DOHH2 (cell line): ENCODE data around the gene C19orf33.

ENCODE experiments used
- EZH2phosphoT487 ChIP-seq: fragments of 200-600 bp; sonication (generic); IDR thresholded peaks from 2 replicates; pipeline ENCODE4 v1.6.1; 2017; ENCODE audit warnings: borderline replicate concordance, mild to moderate bottlenecking, antibody characterized with exemption, low read length, moderate library complexity, mixed read lengths
- TF ChIP-seq, protein P1 (sequence below): fragments of 200-600 bp; sonication (generic); IDR thresholded peaks from one replicate; pipeline ENCODE4 v1.5.1; 2014; ENCODE audit warnings: antibody characterized with exemption, mild to moderate bottlenecking, low read depth, low read length; ENCODE audit not compliant: poor library complexity, severe bottlenecking

DNA sequence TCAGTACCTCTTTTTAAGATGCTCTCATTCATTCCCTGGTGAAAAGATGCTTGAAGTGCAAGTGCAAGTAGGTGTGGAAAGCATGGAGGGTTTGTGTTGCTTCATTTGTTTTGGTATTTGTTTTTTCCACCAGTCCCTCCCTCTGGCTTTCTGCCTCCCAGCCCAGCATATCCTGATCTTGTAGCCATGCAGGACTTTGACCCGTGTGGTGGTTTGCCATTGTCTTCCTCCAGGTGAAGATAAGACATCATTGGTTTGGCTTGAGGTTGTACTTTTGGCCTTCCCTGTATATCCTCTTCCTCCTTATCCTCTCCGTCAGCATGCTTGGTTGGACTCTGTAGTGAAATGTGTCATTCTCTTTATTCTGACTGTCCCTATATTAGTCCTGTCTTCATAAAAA lies 30.6 kb upstream of the C19orf33 start:
- TF ChIP-seq, protein P1, sequence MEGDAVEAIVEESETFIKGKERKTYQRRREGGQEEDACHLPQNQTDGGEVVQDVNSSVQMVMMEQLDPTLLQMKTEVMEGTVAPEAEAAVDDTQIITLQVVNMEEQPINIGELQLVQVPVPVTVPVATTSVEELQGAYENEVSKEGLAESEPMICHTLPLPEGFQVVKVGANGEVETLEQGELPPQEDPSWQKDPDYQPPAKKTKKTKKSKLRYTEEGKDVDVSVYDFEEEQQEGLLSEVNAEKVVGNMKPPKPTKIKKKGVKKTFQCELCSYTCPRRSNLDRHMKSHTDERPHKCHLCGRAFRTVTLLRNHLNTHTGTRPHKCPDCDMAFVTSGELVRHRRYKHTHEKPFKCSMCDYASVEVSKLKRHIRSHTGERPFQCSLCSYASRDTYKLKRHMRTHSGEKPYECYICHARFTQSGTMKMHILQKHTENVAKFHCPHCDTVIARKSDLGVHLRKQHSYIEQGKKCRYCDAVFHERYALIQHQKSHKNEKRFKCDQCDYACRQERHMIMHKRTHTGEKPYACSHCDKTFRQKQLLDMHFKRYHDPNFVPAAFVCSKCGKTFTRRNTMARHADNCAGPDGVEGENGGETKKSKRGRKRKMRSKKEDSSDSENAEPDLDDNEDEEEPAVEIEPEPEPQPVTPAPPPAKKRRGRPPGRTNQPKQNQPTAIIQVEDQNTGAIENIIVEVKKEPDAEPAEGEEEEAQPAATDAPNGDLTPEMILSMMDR: no peak
- no peak for TF ChIP-seq EZH2phosphoT487
